GM12891 (cell line): ENCODE measurements around the gene APBA2.

Experiments
- POLR2A ChIP-seq: IDR thresholded peaks from 2 replicates; pipeline ENCODE4 v1.6.1; 2011; ENCODE audit warnings: low read depth, low read length, control low read depth
- POLR2AphosphoS5 ChIP-seq: IDR thresholded peaks from 2 replicates; pipeline ENCODE4 v1.6.1; 2011; ENCODE audit warnings: low read depth, low read length, control low read depth
- SPI1 ChIP-seq: IDR thresholded peaks from 2 replicates; pipeline ENCODE4 v1.6.1; 2011; ENCODE audit warnings: low read depth, low read length, control low read depth

DNA sequence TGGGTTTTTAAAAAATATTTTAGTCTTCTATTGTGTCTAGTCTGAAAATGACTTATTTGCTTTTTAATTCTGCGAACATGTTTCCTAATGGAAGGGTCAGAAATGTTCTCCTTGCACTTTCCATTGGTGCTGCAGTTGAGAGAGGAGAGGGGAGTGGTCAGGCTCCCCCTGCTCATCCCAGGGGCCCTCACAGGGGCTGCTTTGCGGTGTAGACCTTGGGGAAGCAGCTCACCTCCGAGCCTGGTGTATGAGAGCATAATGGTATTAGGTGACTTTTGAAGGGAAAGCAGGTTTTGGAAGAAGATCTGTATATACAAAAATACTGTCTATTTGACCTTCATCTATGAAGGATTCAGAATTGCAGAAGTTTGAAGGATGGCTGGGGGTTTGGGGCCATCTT lies 28.3 kb downstream of the APBA2 start:
- TF ChIP-seq POLR2A (no peak), SPI1 (no peak), POLR2AphosphoS5 (no peak)
